WTC11 (cell line): ENCODE measurements around the gene NAALADL2. TPM values are rescaled to one million over a fixed set of nuclear protein-coding genes. Genes with fewer than 3 reads are reported as not detected.

Source experiments
- ATAC-seq: fragments of 200-7000 bp; cut with Tn5 transposase; 2 replicates; pipeline ENCODE4 v1.10.0; 2021; ENCODE audit warnings: mild to moderate bottlenecking, moderate library complexity
- CTCF ChIA-PET: fragments of 300-600 bp; sonication (Branson Sonifier 250); formaldehyde crosslinking; loops from one replicate; lab custom pipeline; 2021; ENCODE audit warnings: antibody characterized with exemption; lab: Charles Lee
- POLR2A ChIA-PET: fragments of 350-600 bp; sonication (Branson Sonifier 250); formaldehyde crosslinking; loops from one replicate; lab custom pipeline; 2021; ENCODE audit warnings: antibody characterized with exemption; lab: Charles Lee
- DNase-seq: peaks from one replicate; pipeline ENCODE4 v3.0.0; 2021; ENCODE audit warnings: low spot score
- H3K27ac Mint-ChIP-seq: 2 replicates; pipeline ENCODE4 v1.8.0; 2021; ENCODE audit warnings: mixed read lengths
- H3K27me3 Mint-ChIP-seq: 2 replicates; pipeline ENCODE4 v1.8.0; 2021; ENCODE audit warnings: low read depth, mild to moderate bottlenecking, moderate library complexity, mixed read lengths
- H3K36me3 Mint-ChIP-seq: 2 replicates; pipeline ENCODE4 v1.8.0; 2021; ENCODE audit warnings: mixed read lengths
- H3K4me1 Mint-ChIP-seq: 2 replicates; pipeline ENCODE4 v1.8.0; 2022; ENCODE audit warnings: mixed read lengths
- H3K4me3 Mint-ChIP-seq: 2 replicates; pipeline ENCODE4 v1.8.0; 2021; ENCODE audit warnings: mild to moderate bottlenecking, moderate library complexity, mixed read lengths
- H3K9me3 Mint-ChIP-seq: 2 replicates; pipeline ENCODE4 v1.8.0; 2021; ENCODE audit warnings: mixed read lengths
- AFF4 ChIP-seq: sonication (generic); formaldehyde crosslinking; IDR thresholded peaks from 2 replicates; pipeline ENCODE4 v1.8.1; 2023; ENCODE audit warnings: mild to moderate bottlenecking, missing genetic modification reagents, borderline replicate concordance
- ATF2 ChIP-seq: sonication (generic); formaldehyde crosslinking; IDR thresholded peaks from 2 replicates; pipeline ENCODE4 v1.8.1; 2022; ENCODE audit warnings: low read depth, missing genetic modification reagents, borderline replicate concordance
- E2F4 ChIP-seq: sonication (generic); formaldehyde crosslinking; IDR thresholded peaks from 2 replicates; pipeline ENCODE4 v1.8.1; 2022; ENCODE audit warnings: low read depth, mild to moderate bottlenecking, moderate library complexity, missing genetic modification reagents, borderline replicate concordance
- GRHL2 ChIP-seq: fragments of 250-450 bp; sonication (Bioruptor Pico); IDR thresholded peaks from 2 replicates; pipeline ENCODE4 v1.8.0; 2022; ENCODE audit warnings: mild to moderate bottlenecking, moderate library complexity; ENCODE audit not compliant: insufficient replicate concordance, severe bottlenecking
- HMGA2 ChIP-seq: fragments of 250-450 bp; sonication (Bioruptor Pico); IDR thresholded peaks from 2 replicates; pipeline ENCODE4 v1.4.0; 2021; ENCODE audit warnings: mild to moderate bottlenecking, moderate library complexity
- HMGXB4 ChIP-seq: sonication (generic); formaldehyde crosslinking; IDR thresholded peaks from 2 replicates; pipeline ENCODE4 v1.8.1; 2023; ENCODE audit warnings: mild to moderate bottlenecking, moderate library complexity, missing genetic modification reagents
- JUN ChIP-seq: sonication (generic); formaldehyde crosslinking; IDR thresholded peaks from 2 replicates; pipeline ENCODE4 v1.8.0; 2023; ENCODE audit warnings: mild to moderate bottlenecking, missing genetic modification reagents
- NFE2L1 ChIP-seq: sonication (generic); formaldehyde crosslinking; IDR thresholded peaks from 2 replicates; pipeline ENCODE4 v1.8.1; 2023; ENCODE audit warnings: missing genetic modification reagents
- OVOL2 ChIP-seq: fragments of 250-450 bp; sonication (Bioruptor Pico); IDR thresholded peaks from 2 replicates; pipeline ENCODE4 v1.9.0; 2021; ENCODE audit warnings: mild to moderate bottlenecking, borderline replicate concordance
- SP1 ChIP-seq: sonication (generic); formaldehyde crosslinking; conservative IDR thresholded peaks from 2 replicates; pipeline ENCODE4 v1.8.1; 2022; ENCODE audit warnings: missing genetic modification reagents
- USF1 ChIP-seq: sonication (generic); formaldehyde crosslinking; IDR thresholded peaks from 2 replicates; pipeline ENCODE4 v1.8.0; 2022; ENCODE audit warnings: mild to moderate bottlenecking, missing genetic modification reagents
- ZNF138 ChIP-seq: sonication (generic); formaldehyde crosslinking; conservative IDR thresholded peaks from 2 replicates; pipeline ENCODE4 v1.8.1; 2022; ENCODE audit warnings: mild to moderate bottlenecking, moderate library complexity, missing genetic modification reagents
- ZNF396 ChIP-seq: fragments of 250-450 bp; sonication (Bioruptor Pico); IDR thresholded peaks from 2 replicates; pipeline ENCODE4 v1.8.0; 2021; ENCODE audit warnings: mild to moderate bottlenecking, moderate library complexity, borderline replicate concordance
- ZSCAN18 ChIP-seq: fragments of 250-450 bp; sonication (Bioruptor Pico); IDR thresholded peaks from 2 replicates; pipeline ENCODE4 v2.1.2; 2022; ENCODE audit warnings: mild to moderate bottlenecking, moderate library complexity
- total RNA-seq: library from RNA; stranded (reverse); gene quantifications from 3 replicates; pipeline ENCODE4 v1.2.3, GENCODE V29; 2021

NAALADL2 gene
- total RNA-seq, 1 experiment from 2014 or later: 1.2 TPM

GRCh38 chr3:175325440-175325839 lies 466.3 kb downstream of the NAALADL2 start (continued):
- no peak for TF ChIP-seq AFF4
- no peak for TF ChIP-seq SP1 (CRISPR knock-in tag)
- no peak for TF ChIP-seq USF1 (CRISPR knock-in tag)
- TF ChIP-seq ZNF396 (CRISPR knock-in tag): no peak

- CTCF ChIA-PET: no interaction called here
- Mint-ChIP-seq H3K27me3 (no peaks in the 10 kb centered on the region), H3K27ac (no peak overlapping the region), H3K4me1 (no peaks in the 10 kb centered on the region)
- no peak for DNase-seq
- POLR2A ChIA-PET: no interaction called here
- TF ChIP-seq HMGA2 (CRISPR knock-in tag): no peak
- no peak for TF ChIP-seq NFE2L1 (CRISPR knock-in tag)
- no peak for TF ChIP-seq ZNF138
- TF ChIP-seq JUN: no peak
- no peak for TF ChIP-seq ZSCAN18 (CRISPR knock-in tag)
- no peak for TF ChIP-seq GRHL2
- TF ChIP-seq, all 79 proteins: peak for 0
- H3K9me3 Mint-ChIP-seq: no peaks in the 10 kb centered on the region
- ATAC-seq: no peak
- no peak overlapping the region for H3K4me3 Mint-ChIP-seq
- H3K36me3 Mint-ChIP-seq: no peaks in the 10 kb centered on the region
These were observed 466.9 kb downstream of the NAALADL2 start for GRCh38 chr3:175326041-175326440.

GRCh38 chr3:175329373-175329772 lies 470.2 kb downstream of the NAALADL2 start:
- no peaks in the 10 kb centered on the region for H3K4me1 Mint-ChIP-seq
- POLR2A ChIA-PET: no interaction called here
- CTCF ChIA-PET: no interaction called here
- H3K27ac Mint-ChIP-seq: no peak overlapping the region
- H3K9me3 Mint-ChIP-seq: no peaks in the 10 kb centered on the region
- no peaks in the 10 kb centered on the region for H3K27me3 Mint-ChIP-seq
- ATAC-seq: no peak
- TF ChIP-seq ATF2 (CRISPR knock-in tag) (no peak), E2F4 (CRISPR knock-in tag) (no peak), OVOL2 (CRISPR knock-in tag) (no peak), HMGXB4 (CRISPR knock-in tag) (no peak)
- no peaks in the 10 kb centered on the region for H3K36me3 Mint-ChIP-seq
- no peak overlapping the region for H3K4me3 Mint-ChIP-seq
- no peak for DNase-seq
